HG03175 (cell line): ENCODE measurements around the gene CBLC.
"Not testable (repeated sequence)": the region's sequence is repeated elsewhere in the genome, so short reads cannot be mapped to it uniquely, and the experiment has no call there.

Experiments
- ATAC-seq: cut with Tn5 transposase; IDR thresholded peaks from one replicate; pipeline ENCODE4 v1.9.1; 2021; ENCODE audit warnings: mild to moderate bottlenecking, moderate library complexity; ENCODE audit not compliant: unreplicated experiment

CBLC gene

GRCh38 chr19:44759083-44759804 lies 18.4 kb upstream of the CBLC start:
- no peak for ATAC-seq

DNA sequence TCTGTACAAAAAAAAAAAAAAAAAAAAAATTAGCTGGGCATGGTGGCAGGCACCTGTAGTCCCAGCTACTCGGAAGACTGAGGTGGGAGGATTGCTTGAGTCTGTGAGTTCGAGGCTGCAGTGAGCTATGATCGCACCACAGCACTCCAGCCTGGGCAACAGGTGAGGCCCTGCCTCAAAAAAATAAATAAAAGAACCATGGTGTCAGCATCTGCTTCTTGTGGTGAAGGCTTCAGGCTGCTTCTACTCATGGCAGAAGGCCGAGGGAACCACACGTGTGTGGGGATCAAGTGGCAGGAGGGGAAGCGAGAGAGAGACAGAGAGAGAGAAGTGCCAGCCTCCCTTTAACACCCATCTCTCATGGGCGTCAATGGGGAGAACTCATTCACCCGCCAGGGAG lies 15.7 kb upstream of the CBLC start:
- no peak for ATAC-seq

GRCh38 chr19:44765033-44765948 lies 12.4 kb upstream of the CBLC start:
- no peak for ATAC-seq

GRCh38 chr19:44765949-44766335 lies 11.7 kb upstream of the CBLC start:
- no peak for ATAC-seq

DNA sequence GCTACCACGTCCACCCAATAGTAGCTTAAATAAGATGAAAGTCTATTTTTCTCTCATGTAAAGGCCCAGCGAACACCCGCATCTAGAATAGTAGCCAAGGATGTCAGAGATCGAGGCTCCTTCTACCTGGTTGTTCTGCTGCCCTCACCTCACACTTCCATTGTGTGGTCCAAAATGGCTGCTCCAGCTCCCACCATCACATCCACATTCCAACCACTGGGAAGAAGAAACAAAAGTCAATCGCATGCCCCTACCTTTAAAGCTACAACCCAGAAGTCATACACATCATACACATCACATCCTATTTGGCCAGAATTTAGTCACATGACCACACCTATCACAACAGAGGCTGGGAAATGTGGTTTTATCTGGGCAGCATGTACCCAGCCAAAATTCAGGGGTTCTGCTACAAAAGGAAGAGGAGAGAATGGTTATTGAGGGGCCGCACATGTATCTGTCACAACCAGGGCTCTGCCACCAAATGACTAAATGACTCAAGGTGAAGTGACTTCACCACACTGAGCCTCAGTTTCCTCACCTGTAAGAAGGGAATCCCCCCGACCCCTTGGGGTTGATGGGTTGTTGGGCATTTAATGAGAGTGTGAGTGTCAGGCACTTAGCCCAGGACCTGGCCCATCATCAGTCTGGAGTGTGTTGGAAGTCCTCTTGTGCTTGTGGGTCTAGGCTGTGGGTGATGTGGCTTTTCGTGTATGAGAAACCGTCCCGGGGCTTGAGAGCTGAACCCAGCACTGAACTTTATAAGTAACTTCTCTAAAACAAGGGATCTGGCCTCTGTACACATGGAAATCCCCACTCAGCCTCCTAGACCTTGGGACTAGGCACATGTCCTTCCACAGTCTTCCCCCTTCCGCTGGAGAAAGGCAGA lies 10.2 kb upstream of the CBLC start:
- ATAC-seq: no peak

DNA sequence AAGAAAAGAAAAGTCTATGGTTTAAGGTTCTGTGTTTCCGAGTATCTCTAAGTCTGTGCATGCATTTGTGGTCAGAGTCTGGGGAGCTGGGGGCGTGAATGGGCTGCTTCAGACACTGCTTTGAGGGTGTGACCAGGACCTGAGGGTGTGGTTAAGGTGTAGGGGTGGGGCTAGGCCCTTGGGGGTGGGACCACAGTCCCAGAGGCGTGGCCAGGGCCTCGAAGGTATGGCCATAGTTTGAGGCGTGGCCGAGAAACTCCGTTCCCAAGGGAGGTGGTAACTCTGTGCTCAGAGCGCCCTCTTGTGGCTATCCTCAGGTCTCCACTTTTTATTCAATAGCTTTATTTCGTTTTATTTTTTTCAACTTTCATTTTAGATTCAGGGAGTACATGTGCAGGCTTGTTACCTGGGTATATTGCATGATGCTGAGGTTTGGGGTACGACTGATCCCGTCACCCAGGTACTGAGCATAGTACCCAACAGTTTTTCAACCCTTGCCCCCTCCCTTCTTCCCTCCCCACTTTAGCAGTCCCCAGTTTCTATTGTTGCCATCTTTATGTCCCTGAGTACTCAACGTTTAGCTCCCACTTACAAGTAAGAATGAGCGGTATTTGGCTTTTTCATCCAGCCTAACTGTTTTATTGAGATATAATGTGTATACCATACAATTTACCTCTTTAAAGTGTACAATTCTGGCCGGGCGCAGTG lies 7.0 kb upstream of the CBLC start:
- peak; percentile 93 for ATAC-seq

DNA sequence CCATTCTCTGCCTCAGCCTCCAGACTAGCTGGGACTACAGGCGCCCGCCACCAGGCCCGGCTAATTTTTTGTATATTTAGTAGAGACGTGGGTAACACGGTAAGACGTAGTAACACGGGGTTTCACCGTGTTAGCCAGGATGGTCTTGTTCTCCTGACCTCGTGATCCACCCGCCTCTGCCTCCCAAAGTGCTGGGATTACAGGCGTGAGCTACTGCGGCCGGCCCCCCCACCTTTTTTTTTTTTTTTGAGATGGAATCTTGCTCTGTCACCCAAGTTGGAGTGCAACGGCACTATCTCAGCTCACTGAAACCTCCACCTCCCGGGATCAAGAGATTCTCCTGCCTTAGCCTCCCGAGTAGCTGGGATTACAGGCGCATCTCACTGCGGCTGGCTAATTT lies 5.5 kb upstream of the CBLC start:
- not testable (repeated sequence) for ATAC-seq

DNA sequence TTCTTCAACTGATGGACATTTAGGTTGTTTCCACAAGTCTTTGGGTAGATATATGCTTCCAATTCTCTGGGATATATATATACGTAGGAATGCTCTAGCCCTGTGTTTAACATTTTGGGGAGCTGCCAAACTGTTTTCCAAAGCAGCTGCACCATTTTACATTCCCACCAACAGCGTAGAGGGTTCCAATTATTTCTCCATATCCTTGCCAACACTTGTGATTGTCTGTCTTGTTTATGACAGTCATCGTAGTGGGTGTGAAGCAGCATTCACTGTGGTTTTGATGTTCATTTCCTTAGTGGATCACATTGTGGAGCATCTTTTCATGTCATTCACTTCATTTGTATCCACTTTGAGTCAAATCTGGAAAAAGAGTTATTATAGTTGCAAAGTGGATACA lies 4.7 kb upstream of the CBLC start:
- no peak for ATAC-seq

DNA sequence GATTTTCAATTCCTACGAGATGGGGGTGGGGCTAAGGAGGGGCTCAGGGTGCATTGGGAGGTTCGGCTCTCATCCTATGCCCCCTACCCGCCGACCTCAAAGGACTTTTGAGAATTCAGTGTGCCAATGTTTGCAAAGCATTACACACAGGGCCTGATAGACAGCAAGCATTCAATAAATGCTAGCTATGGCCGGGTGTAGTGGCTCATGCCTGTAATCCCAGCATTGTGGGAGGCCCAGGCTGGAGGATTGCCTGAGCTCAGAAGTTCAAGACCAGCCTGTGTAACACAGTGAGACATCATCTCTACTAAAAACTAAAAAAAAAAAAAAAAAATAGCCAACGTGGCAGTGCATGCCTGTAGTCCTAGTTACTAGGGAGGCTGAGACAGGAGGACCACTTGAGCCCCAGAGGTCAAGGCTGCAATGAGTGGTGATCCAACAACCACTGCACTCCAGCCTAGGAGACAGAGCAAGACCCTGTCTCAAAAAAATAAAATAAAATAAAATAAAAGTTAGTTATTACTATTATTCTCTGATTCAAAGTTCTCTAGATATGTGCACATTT lies 1.9 kb upstream of the CBLC start:
- no peak for ATAC-seq

DNA sequence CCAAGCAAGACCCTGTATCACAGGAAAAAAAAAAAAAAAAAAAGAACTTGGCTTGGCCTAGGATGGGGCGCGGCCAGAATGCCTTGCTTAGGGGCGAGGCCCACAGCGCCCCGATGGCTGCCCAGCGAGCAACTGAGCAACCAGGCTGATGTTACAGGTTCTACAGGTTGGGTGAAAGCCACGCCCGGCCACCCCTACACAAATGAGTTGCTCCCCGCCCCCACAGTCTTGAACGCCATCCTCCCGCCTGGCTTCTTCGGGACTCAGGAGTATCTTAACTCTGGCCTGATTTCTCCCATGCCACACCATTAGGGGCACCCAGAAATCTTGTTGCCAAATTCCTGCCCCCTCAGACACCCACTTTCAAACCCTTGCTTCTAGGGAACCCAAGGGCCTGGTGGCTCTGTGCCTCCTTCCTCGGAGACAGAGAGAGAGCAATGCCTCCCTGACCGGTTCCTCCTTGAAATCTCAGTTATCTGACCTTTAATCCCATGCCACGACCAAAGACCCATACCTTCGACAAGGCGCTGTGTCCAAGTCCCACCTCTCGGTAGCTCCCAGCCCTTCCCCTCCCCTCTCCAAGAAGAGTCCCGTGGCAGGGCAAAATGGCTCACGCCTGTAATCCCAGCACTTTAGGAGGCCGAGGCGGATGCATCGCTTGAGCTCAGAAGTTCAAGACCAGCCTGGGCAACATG lies 1.1 kb upstream of the CBLC start:
- no peak for ATAC-seq

- no peak for ATAC-seq
These were observed 1.5 kb downstream of the CBLC start for GRCh38 chr19:44779150-44779549.

DNA sequence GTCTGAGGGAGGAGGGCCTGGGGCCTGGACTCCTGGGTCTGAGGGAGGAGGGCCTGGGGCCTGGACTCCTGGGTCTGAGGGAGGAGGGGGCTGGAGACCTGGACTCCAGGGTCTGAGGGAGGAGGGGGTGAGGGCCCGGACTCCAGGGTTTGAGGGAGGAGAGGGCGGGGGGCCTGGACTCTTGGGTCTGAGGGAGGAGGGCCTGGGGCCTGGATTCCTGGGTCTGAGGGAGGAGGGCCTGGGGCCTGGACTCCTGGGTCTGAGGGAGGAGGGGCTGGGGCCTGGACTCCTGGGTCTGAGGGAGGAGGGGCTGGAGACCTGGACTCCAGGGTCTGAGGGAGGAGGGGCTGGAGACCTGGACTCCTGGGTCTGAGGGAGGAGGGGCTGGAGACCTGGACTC lies 4.0 kb downstream of the CBLC start:
- not testable (repeated sequence) for ATAC-seq

GRCh38 chr19:44782729-44783128 lies 5.0 kb downstream of the CBLC start:
- ATAC-seq: no peak

DNA sequence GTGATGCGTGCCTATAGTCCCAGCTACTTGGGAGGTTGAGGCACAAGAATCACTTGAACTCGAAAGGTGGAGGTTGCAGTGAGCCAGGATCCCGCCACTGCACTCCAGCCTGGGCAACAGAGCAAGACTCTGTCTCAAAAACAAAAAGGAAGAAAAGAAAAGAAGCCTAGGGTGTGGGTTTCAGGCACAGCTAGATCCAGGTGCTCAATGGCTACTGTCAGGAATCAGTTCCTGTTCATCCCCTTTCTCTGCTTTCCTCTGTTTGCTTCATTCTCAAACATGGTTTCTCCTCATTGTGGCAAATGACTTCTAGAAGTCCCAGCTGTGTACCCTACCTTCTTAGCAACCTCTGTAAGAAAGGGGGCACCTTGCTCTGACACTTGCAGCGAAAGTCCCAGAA lies 5.9 kb downstream of the CBLC start:
- ATAC-seq: no peak

DNA sequence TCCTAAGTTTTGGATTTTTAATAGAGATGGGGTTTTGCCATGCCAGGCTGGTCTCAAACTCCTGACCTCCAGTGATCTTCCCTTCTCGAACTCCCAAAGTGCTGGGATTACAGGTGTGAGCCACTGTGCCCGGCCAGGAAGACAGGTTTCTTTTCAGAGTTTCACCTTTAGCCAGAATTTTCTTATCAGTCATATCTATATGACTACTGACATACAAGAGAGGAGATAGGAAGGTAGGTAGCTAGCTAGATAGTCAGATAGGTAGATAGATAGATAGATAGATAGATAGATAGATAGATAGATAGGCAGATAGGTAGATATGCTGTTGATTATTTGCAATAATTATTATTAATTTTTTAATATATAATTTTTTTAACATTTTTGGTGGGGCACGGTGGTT lies 7.6 kb downstream of the CBLC start:
- ATAC-seq: no peak

GRCh38 chr19:44785993-44786392 lies 8.3 kb downstream of the CBLC start:
- ATAC-seq: no peak

GRCh38 chr19:44788971-44789370 lies 11.3 kb downstream of the CBLC start:
- ATAC-seq: no peak

DNA sequence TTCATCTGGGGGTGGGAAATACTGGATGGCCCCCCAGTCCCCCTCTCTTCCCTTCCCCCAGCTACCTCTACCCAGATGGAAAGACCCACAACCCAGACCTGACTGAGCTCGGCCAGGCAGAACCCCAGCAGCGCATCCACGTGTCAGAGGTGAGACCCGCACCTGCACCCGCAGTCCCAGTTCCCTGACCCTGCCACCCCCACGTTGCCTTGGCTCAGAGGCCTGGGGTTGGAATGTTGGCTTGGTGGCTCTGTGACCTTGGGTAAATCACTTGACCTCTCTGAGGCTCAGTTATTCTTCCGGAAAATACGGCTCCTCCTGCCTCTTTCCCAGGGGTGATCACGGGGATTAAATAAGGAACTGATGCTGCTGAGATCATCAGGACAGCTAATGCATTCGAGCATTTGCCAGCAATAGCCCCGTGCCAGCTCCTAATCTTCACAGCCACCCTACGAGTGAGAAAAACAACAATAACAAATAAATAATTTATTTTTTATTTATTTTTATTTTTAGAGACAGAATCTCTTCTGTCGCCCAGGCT lies 12.3 kb downstream of the CBLC start:
- ATAC-seq: no peak

DNA sequence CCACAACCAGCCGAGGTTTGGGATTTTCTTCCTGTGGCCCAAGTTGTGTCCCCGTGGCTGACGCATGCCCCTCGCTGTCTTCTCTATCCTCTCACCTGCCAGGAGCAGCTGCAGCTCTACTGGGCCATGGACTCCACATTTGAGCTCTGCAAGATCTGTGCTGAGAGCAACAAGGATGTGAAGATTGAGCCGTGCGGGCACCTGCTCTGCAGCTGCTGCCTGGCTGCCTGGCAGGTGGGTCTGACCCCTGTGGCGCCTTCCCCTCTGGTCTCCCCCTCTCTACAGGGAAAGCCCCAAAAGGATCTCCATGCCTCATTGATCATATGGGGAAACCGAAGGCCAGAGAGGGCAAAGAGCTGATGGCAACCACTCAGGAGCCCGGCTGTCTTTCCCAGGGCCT lies 14.6 kb downstream of the CBLC start:
- no peak for ATAC-seq
